Measurements from ENCODE around the gene CSMD2.
A peak's percentile ranks its signal among the peaks of the same experiment; 100 is the strongest.

The CSMD2 gene

DNA sequence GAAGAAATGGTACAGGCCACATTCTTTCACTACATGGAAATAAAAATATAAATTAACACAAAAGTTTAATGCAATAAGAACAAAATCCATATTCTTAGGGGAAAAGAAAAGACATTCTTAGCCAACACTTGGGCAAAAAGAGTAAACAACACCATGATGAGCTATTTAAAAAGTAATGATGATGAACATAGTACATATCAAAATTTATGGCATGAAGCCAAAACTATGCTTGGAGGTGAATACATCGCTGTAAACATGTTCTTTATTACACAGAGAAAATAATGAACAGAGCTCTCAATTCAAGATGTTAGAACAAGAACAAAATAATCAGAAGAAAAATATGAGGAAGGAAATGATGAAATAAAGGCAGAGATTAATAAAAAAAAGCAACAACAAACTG lies 534.3 kb downstream of the CSMD2 start:
- H3K4me3 ChIP-seq (ENCODE audit: low read length), result no peak overlapping the region
- no peak for DNase-seq (ENCODE audit: low read depth)
- TF ChIP-seq CTCF (conservative IDR thresholded peaks at IDR 0.05; ENCODE audit: low read length), result no peak

DNA sequence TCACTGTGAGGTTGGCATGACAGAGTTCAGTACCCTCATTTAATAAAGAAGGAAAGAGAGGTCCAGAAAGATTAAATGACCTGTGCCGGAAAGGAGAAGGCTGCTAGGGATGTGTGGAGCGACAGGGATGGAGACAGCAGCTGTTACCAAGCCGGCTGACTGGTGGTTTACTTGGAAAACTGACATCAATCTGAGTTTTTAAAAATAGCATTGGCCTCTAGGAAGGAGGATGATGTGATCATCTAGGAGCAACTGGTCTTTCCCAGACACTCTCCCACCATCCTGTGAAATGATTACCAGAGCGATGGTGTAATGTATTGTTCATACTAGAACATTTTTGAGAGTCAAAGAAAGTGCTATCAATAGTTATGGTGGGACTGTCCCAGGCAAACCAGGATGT lies 538.2 kb downstream of the CSMD2 start:
- TF ChIP-seq CTCF (conservative IDR thresholded peaks at IDR 0.05; ENCODE audit: low read length), result no peak
- H3K4me3 ChIP-seq (ENCODE audit: low read length), result no peak overlapping the region
- DNase-seq (ENCODE audit: low read depth), result no peak

GRCh38 chr1:33624991-33625870 lies 539.8 kb downstream of the CSMD2 start:
- DNase-seq (ENCODE audit: low read depth), result no peak

GRCh38 chr1:33624261-33624990 lies 540.6 kb downstream of the CSMD2 start:
- H3K4me3 ChIP-seq (ENCODE audit: low read length), result no peak overlapping the region
- no peak for DNase-seq (ENCODE audit: low read depth)
- no peak for TF ChIP-seq CTCF (conservative IDR thresholded peaks at IDR 0.05; ENCODE audit: low read length)

More at GRCh38 chr1:33624991-33625870, 539.8 kb downstream of the CSMD2 start:
- peak; percentile 24 for TF ChIP-seq CTCF (conservative IDR thresholded peaks at IDR 0.05; ENCODE audit: low read length)
- H3K4me3 ChIP-seq (ENCODE audit: low read length), result no peak overlapping the region

GRCh38 chr1:33623811-33624210 lies 541.2 kb downstream of the CSMD2 start:
- no peak for DNase-seq (ENCODE audit: low read depth)
- TF ChIP-seq CTCF (conservative IDR thresholded peaks at IDR 0.05; ENCODE audit: low read length), result no peak

DNA sequence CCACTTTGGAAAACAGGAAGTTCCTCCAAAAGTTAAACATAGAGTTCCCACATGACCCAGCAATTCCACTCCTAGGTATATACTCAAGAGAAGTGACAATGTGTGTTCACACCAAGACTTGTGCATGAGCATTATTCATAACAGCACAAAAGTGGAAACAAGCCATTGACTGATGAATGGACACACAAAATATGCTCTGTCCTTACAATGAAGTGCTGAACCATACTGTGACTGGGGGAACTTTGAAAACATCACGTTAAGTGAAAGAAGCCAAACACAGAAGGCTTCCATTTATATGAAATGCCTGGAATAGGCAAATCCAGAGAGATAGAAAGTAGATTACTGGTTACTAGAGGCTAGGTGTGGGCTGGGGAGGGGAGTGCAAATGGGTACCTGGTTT lies 542.3 kb downstream of the CSMD2 start:
- H3K4me3 ChIP-seq (ENCODE audit: low read length), result no peak overlapping the region
- TF ChIP-seq CTCF (conservative IDR thresholded peaks at IDR 0.05; ENCODE audit: low read length), result no peak
- DNase-seq (ENCODE audit: low read depth), result no peak

More at GRCh38 chr1:33623811-33624210, 541.2 kb downstream of the CSMD2 start:
- no peak overlapping the region for H3K4me3 ChIP-seq (ENCODE audit: low read length)

All from AG10803 (cell line).